ENCODE measurements around the gene PAPPA2. TPM values are rescaled to one million over a fixed set of nuclear protein-coding genes. Genes with fewer than 3 reads are reported as not detected.

PAPPA2 gene
- total and polyA plus RNA-seq, 2 donors from 2014 or later = 4.9 to 93.5 TPM

GRCh38 chr1:176557543-176558258, 94.7 kb downstream of the PAPPA2 start:
- H3K27me3 ChIP-seq (ENCODE audit: control insufficient read depth, insufficient read depth, low read length) = no peaks in the 10 kb centered on the region

GRCh38 chr1:176558561-176558960, 95.6 kb downstream of the PAPPA2 start:
- TF ChIP-seq CTCF (IDR thresholded peaks at IDR 0.05; ENCODE audit: borderline replicate concordance, extremely low read depth, insufficient read depth) = no peak
- Histone ChIP-seq H3K9ac (ENCODE audit: low read length in 3 of 3) (no peak overlapping the region), H3K4me3 (ENCODE audit: low read length in 3 of 3) (no peak overlapping the region), H3K27me3 (ENCODE audit: control insufficient read depth, insufficient read depth, low read length) (no peaks in the 10 kb centered on the region), H3K9me3 (ENCODE audit: control insufficient read depth in 2 of 3, insufficient read depth in 1 of 3, low read length in 3 of 3) (no peaks in the 10 kb centered on the region), H3K27ac (ENCODE audit: low read depth in 2 of 2, low read length in 2 of 2) (no peak overlapping the region), H3K36me3 (ENCODE audit: control insufficient read depth in 2 of 3, insufficient read depth in 3 of 3, low read length in 3 of 3) (no peaks in the 10 kb centered on the region), H3K4me1 (ENCODE audit: control insufficient read depth in 2 of 3, insufficient read depth in 2 of 3, low read depth in 1 of 3, low read length in 3 of 3) (no peaks in the 10 kb centered on the region)
- intact Hi-C loops (cut with DNase I) = loop anchor here (10.0 kb wide), 1 partner anchor 316 kb away; no protein-coding TSS in a partner anchor
- peak in 2 of 5 donors; percentile 32 to 35 for DNase-seq
- no peak for FAIRE-seq

More at GRCh38 chr1:176557543-176558258, 94.7 kb downstream of the PAPPA2 start:
- Histone ChIP-seq H3K4me3 (ENCODE audit: low read length in 3 of 3) (no peak overlapping the region), H3K9me3 (ENCODE audit: control insufficient read depth in 2 of 3, insufficient read depth in 1 of 3, low read length in 3 of 3) (no peaks in the 10 kb centered on the region), H3K36me3 (ENCODE audit: control insufficient read depth in 2 of 3, insufficient read depth in 3 of 3, low read length in 3 of 3) (no peaks in the 10 kb centered on the region), H3K9ac (ENCODE audit: low read length in 3 of 3) (no peak overlapping the region), H3K27ac (ENCODE audit: low read depth in 2 of 2, low read length in 2 of 2) (no peak overlapping the region), H3K4me1 (ENCODE audit: control insufficient read depth in 2 of 3, insufficient read depth in 2 of 3, low read depth in 1 of 3, low read length in 3 of 3) (no peaks in the 10 kb centered on the region)
- TF ChIP-seq CTCF (IDR thresholded peaks at IDR 0.05; ENCODE audit: borderline replicate concordance, extremely low read depth, insufficient read depth) = no peak
- intact Hi-C loops (cut with DNase I) = loop anchor here (10.0 kb wide), 1 partner anchor 317 kb away; no protein-coding TSS in a partner anchor
- DNase-seq = no peak
- no peak for FAIRE-seq

- FAIRE-seq (no peak), DNase-seq (no peak)
- no peak overlapping the region for H3K4me3 ChIP-seq (ENCODE audit: low read length in 3 of 3)
- H3K27ac ChIP-seq (ENCODE audit: low read depth in 2 of 2, low read length in 2 of 2) = no peak overlapping the region
- no peaks in the 10 kb centered on the region for H3K27me3 ChIP-seq (ENCODE audit: control insufficient read depth, insufficient read depth, low read length)
- no peak for TF ChIP-seq CTCF (IDR thresholded peaks at IDR 0.05; ENCODE audit: borderline replicate concordance, extremely low read depth, insufficient read depth)
- H3K4me1 ChIP-seq (ENCODE audit: control insufficient read depth in 2 of 3, insufficient read depth in 2 of 3, low read depth in 1 of 3, low read length in 3 of 3) = no peaks in the 10 kb centered on the region
- H3K36me3 ChIP-seq (ENCODE audit: control insufficient read depth in 2 of 3, insufficient read depth in 3 of 3, low read length in 3 of 3) = no peaks in the 10 kb centered on the region
- intact Hi-C loops (cut with DNase I) = loop anchor here (10.0 kb wide), 1 partner anchor 315 kb away; no protein-coding TSS in a partner anchor
- H3K9me3 ChIP-seq (ENCODE audit: control insufficient read depth in 2 of 3, insufficient read depth in 1 of 3, low read length in 3 of 3) = no peaks in the 10 kb centered on the region
- no peak overlapping the region for H3K9ac ChIP-seq (ENCODE audit: low read length in 3 of 3)
Measured at GRCh38 chr1:176559474-176559873, 96.5 kb downstream of the PAPPA2 start.

Data from kidney (tissue), 14 donors.